Stimulated activated CD8-positive, alpha-beta memory T cell treated with anti-CD3 and anti-CD28 coated beads, Interleukin-4, amount 100 ng/mL, for 48 hours (primary cell): ENCODE measurements around the gene KCNB1.

ENCODE experiments used
- DNase-seq: peaks from one replicate; pipeline ENCODE4 v3.0.0-alpha.2; 2020

Gene KCNB1

DNA sequence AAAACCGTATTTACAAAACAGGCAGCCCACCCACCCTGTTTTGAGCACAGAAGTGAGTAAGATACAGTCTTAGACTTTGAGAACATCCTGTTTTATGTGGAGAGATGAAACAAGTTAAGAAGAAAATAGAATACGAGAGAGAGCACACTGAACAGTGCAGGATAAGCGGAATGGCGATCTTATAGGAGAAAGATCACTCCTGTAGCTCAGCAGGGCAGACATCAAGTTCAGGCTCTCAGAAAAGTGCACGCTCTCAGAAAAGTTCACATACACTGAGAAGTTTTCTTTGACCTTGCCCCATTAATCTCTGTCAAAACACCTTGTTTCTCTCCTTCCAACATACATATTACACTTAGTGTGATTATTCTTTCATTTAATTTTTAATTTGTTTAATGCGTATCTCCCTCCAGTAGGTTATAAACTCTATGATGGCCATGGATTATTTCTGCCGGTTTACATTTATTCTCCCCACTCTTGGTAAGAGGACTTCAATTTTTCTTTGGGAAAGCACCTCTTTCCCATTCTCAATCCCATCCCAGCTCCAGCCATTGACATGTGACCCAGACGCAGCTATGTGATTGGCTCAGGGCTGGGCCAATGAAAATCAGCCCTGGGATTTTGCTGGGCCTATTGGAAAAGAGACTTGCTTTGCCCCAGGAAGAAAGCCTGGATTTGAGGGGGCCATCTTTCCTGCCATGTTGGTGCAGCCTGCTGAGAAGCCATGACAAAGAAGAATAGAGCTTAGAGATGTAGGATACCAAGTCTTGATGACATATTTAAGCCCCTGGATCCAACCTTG is 16.2 kb downstream of the KCNB1 start:
- DNase-seq: no peak

- DNase-seq: no peak
These were observed 17.9 kb downstream of the KCNB1 start for GRCh38 chr20:49464556-49464955.

DNA sequence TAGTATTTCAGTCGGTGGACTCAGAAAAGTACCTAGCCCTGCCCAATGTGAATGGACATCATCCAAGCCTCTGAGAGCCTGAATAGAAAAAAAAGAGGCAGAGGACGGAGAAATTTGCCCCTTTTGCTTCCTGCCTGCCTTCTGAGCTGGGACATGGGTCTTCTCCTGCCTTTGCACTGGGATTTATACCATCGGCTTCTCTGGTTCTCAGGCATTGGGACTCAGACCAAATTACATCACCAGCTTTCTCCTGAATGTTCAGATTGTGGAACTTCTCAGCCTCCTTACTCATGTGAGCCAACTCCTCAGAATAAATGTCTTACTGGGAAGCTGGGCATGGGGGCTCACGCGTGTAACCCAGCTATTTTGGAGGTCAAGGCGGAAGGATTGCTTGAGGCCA is 19.8 kb downstream of the KCNB1 start:
- DNase-seq: no peak

DNA sequence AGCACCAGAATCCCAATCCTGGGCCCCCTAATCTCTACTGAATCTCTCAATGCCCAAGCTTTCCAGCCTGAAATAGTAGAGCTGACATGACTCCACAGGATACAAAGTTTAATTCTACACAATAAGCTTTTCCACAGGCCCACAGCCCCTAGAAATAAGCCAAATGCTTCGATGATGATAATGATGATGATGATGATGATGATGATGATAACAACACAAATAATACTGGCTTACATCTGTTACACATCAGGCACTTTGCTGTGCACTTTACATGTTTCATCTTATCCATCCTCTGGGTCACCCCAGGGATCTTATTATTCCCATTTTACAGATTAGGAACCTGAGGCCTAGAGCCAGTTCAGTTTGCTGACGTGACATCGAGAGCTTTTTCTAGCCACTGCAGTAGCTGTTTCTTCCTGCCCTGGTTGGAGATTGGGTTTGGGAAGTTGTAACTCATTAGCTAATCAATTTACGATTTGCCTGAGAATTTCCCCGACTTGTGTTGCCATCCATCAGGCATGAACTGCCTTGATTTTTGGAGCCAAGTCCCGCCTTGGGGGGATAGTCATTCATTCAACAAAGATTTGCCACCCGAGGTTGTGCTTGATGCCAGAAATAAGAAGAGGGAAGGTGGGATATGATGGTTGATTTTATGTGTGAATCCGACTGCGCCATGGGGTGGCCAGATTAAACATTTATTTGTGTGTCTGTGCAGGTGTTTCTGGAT is 20.4 kb downstream of the KCNB1 start:
- DNase-seq: no peak

DNA sequence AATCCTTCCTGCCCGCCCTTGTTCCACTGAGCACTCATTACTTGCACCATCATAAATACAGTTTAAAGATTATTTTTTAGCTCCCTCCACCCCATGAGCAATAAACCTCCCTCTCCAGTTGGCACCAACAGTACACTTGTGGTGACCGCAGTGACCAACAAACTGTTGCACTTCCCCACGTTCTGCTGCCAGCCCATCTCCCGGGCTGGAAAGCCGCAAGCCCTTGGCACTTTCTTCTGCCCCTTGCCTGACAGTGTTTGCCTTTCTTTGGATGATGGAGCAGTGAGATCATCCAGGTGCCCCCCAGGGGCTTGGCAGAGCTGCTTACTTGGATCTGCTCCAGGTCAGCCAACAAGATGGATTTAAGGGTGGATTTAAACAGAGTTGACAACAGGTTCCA is 21.6 kb downstream of the KCNB1 start:
- no peak for DNase-seq

- DNase-seq: no peak
These were observed 22.3 kb downstream of the KCNB1 start for GRCh38 chr20:49460131-49460530.

DNA sequence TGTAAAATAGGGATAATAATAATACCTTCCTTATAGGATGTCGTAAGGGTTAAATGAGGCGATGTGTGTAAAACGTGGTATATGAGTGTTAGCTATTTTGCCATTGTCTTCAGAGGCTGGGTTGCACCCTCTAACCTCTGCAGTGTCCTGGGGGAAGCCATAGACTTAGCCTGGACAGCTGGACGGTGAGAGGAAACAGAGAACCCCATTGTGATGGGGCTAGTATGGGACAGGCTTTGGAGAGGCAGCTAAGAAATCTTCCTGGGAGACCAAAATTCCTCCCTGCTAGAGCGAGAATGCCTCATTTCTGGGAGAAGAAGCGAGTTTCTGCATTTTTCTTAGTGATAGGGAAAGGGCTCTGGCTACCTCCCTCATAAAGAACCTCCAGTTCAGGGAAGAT is 22.8 kb downstream of the KCNB1 start:
- DNase-seq: no peak

- no peak for DNase-seq
These were observed 25.0 kb downstream of the KCNB1 start for GRCh38 chr20:49457444-49457843.

DNA sequence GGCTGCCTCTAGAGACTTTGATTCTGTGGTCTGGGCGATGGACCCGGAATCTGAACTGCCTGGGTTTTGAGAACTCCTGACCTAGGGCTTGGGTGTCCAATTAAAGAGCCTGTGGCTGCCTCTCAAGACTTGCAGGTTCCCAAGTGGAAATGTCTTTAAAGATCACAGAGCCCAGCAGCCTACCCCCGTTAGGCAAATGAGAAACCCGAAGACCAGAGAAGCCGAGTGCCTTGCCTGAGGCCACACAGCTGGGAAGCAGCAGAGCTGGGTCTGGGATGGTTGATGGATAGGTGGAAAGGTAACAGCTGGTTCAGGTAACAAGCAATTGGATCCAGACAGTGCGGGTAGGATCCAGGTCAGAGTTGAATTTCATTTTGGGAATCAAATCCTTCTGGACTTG is 25.8 kb downstream of the KCNB1 start:
- no peak for DNase-seq

GRCh38 chr20:49455691-49456090 is 26.8 kb downstream of the KCNB1 start:
- DNase-seq: no peak

- no peak for DNase-seq
These were observed 30.4 kb downstream of the KCNB1 start for GRCh38 chr20:49452011-49452482.

DNA sequence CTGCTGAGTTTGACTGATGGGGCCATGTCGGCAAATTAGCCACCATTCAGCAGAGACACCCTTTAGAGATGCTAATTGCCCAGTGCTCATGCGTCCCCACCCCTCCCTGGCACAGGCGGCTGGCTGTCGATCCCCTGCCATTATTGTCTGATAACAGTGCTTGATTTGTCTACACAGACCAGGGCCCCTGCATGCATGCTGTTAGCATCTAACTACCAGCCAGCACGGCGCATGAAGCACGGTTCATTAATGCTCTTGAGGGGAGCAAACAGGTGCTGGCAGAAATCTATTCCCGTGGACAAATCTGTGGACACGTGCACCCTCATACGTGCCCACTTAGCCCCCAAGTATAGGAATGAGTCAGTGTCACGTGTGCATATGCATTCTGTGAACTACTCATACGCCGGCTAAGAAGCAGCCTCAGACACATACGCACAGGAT is 32.2 kb downstream of the KCNB1 start:
- DNase-seq: no peak

- DNase-seq: no peak
These were observed 33.6 kb downstream of the KCNB1 start for GRCh38 chr20:49448917-49449316.

- DNase-seq: no peak
These were observed 34.3 kb downstream of the KCNB1 start for GRCh38 chr20:49447946-49448809.

GRCh38 chr20:49447364-49447763 is 35.1 kb downstream of the KCNB1 start:
- no peak for DNase-seq

GRCh38 chr20:49446808-49447207 is 35.7 kb downstream of the KCNB1 start:
- DNase-seq: no peak

DNA sequence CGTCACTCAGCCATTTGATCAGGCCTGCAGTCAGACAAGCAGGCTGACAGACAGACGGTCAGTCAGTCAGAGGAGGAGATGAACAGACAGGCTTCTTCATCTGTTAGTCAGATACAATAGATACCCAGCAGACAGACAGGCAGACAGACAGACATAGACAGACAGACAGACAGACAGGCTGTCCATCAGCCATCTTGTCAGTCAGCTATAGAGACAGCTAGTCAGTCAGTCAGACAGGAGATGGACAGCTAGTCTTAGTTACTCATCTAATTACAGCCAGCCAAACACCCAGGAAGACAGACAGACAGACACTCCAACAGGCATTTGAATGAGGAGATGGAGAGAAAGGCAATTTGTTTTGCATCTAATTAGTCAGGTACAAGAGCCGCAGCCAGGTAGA is 36.4 kb downstream of the KCNB1 start:
- DNase-seq: no peak

- DNase-seq: no peak
These were observed 37.3 kb downstream of the KCNB1 start for GRCh38 chr20:49445176-49445575.

GRCh38 chr20:49444553-49444990 is 37.9 kb downstream of the KCNB1 start:
- DNase-seq: no peak

DNA sequence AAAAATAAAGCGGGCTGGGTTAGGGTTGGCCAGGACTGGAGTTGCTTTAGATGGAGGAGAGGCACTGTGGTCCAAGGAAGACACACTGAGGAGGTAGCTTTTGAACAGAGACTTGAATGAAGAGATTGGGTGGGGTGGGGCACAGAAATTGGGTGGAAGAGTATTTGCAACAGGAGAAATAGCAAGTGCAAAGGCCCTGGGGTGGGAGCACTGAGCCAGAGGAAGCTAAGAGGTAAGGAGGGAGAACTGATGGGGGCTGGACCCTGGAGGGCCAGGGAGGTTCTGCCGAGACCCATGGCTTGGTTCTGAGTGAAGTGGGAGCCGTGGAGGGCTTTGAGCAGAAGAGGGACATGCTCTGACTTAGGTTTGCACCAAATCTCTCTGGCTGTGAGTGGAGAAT is 45.4 kb downstream of the KCNB1 start:
- DNase-seq: no peak

DNA sequence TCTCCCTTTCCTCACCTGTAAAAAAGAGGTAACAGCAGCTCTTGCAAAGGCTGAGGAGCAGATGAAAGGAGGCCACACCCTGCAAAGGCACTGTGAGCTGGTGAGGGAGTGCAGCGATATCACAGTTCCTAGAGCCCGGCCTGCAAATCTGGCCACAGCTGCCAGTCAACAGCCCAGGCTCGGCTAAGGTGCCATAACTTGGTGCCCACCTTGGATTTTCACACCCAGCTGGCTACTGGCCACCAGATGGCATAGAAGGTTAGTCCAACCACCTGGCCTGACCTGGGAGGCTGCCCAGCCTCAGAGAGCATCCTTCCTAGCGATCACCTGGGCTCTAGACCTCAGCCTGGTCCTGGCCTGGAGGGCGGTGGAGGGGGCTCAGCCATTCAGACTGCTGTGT is 46.8 kb downstream of the KCNB1 start:
- DNase-seq: no peak

DNA sequence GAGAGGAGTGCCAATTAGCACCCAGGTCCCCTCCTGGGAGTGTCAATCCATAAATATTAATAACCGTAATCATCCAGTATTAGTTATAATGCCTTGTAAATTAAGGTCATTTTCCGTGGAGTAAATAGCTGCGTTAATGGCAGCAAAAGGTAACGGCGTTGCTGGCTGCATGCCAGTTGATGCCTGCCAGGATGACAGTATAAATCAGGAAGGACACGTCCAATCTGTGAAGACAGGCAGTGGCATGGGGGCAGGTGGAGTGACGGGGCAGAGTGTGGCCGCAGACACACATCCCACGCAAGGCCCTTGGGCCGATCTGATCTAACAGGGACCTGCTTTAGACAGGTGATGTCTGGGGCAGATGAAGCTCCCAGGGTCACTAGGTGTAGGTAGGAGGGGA is 49.1 kb downstream of the KCNB1 start:
- no peak for DNase-seq

GRCh38 chr20:49432550-49432949 is 49.9 kb downstream of the KCNB1 start:
- DNase-seq: no peak
